ENCODE data around the gene GJC1. TPM values are rescaled to one million over a fixed set of nuclear protein-coding genes. Genes with fewer than 3 reads are reported as not detected.

The GJC1 gene
- total RNA-seq, 2 donors from 2014 or later = 15.4 to 29.0 TPM

GRCh38 chr17:44761932-44762810 lies 67.9 kb downstream of the GJC1 start:
- Histone ChIP-seq H3K4me3 (no peak overlapping the region), H3K9me3 (no peaks in the 10 kb centered on the region), H3K36me3 (no peaks in the 10 kb centered on the region), H3K4me1 (ENCODE audit: control insufficient read depth in 1 of 2, low read depth in 2 of 2) (peaks cover 5 to 11% of the 10 kb centered on the region in 2 donors), H3K27ac (no peak overlapping the region), H3K27me3 (replicated peaks; ENCODE audit: insufficient read depth) (no peaks in the 10 kb centered on the region)
- ATAC-seq (ENCODE audit: insufficient number of reproducible peaks, low FRiP score, low read depth) (no peak), DNase-seq (ENCODE audit: low spot score) (no peak)
- TF ChIP-seq CTCF (IDR thresholded peaks at IDR 0.05) = no peak

- ATAC-seq (ENCODE audit: insufficient number of reproducible peaks, low FRiP score, low read depth) = no peak
- H3K4me3 ChIP-seq = no peak overlapping the region
- H3K27ac ChIP-seq = no peak overlapping the region
- H3K27me3 ChIP-seq (replicated peaks; ENCODE audit: insufficient read depth) = no peaks in the 10 kb centered on the region
- DNase-seq (ENCODE audit: low spot score) = no peak
- H3K36me3 ChIP-seq = no peaks in the 10 kb centered on the region
- H3K9me3 ChIP-seq = no peaks in the 10 kb centered on the region
- H3K4me1 ChIP-seq (ENCODE audit: control insufficient read depth in 1 of 2, low read depth in 2 of 2) = peaks cover 5 to 11% of the 10 kb centered on the region in 2 donors
- TF ChIP-seq CTCF (IDR thresholded peaks at IDR 0.05) = no peak
These were observed 69.4 kb downstream of the GJC1 start for GRCh38 chr17:44760474-44761308.

GRCh38 chr17:44759916-44760243 lies 70.2 kb downstream of the GJC1 start:
- Histone ChIP-seq H3K36me3 (no peaks in the 10 kb centered on the region), H3K4me1 (ENCODE audit: control insufficient read depth in 1 of 2, low read depth in 2 of 2) (peaks cover 5 to 11% of the 10 kb centered on the region in 2 donors), H3K27ac (no peak overlapping the region), H3K4me3 (no peak overlapping the region), H3K9me3 (no peaks in the 10 kb centered on the region), H3K27me3 (replicated peaks; ENCODE audit: insufficient read depth) (no peaks in the 10 kb centered on the region)
- DNase-seq (ENCODE audit: low spot score) (no peak), ATAC-seq (ENCODE audit: insufficient number of reproducible peaks, low FRiP score, low read depth) (no peak)
- no peak for TF ChIP-seq CTCF (IDR thresholded peaks at IDR 0.05)

GRCh38 chr17:44759086-44759915 lies 70.8 kb downstream of the GJC1 start:
- Histone ChIP-seq H3K36me3 (no peaks in the 10 kb centered on the region), H3K27ac (no peak overlapping the region), H3K9me3 (no peaks in the 10 kb centered on the region), H3K27me3 (replicated peaks; ENCODE audit: insufficient read depth) (no peaks in the 10 kb centered on the region), H3K4me3 (peak overlapping the region; percentile 70), H3K4me1 (ENCODE audit: control insufficient read depth in 1 of 2, low read depth in 2 of 2) (peaks cover 5 to 11% of the 10 kb centered on the region in 2 donors)
- ATAC-seq (ENCODE audit: insufficient number of reproducible peaks, low FRiP score, low read depth) = no peak
- no peak for TF ChIP-seq CTCF (IDR thresholded peaks at IDR 0.05)
- DNase-seq (ENCODE audit: low spot score) = no peak
